Measurements from ENCODE around the gene GRIN2A. TPM values are rescaled to one million over a fixed set of nuclear protein-coding genes. Genes with fewer than 3 reads are reported as not detected.

The GRIN2A gene
- total RNA-seq, 1 experiment from 2014 or later, result not detected

GRCh38 chr16:9850817-9851216 is 331.4 kb downstream of the GRIN2A start:
- in situ Hi-C loops (cut with HindIII; ENCODE audit: low sequenced_read_pairs), result no loop called here

GRCh38 chr16:9849697-9850245 is 332.5 kb downstream of the GRIN2A start:
- peak; percentile 66 for DNase-seq (ENCODE audit: low spot score)
- in situ Hi-C loops (cut with HindIII; ENCODE audit: low sequenced_read_pairs), result no loop called here

More at GRCh38 chr16:9850817-9851216, 331.4 kb downstream of the GRIN2A start:
- DNase-seq (ENCODE audit: low spot score), result peak; percentile 58

DNA sequence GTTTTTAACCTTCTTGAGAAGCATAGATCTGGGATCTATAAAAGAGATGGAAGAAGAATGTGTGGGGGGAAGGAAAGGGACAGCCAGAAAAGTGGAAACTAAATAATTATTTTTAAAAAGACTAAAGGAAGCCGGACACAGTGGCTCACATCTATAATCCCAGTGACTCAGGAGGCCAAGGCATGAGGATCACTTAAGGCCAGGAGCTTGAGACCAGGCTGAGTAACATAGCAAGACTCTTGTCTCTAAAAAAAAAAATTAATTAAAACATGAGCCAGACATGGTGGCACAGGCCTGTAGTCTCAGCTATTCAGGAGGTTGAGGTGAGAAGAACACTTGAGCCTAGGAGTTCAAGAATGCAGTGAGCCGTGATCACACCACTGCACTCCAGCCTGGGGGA is 335.1 kb downstream of the GRIN2A start:
- no peak for DNase-seq (ENCODE audit: low spot score)
- in situ Hi-C loops (cut with HindIII; ENCODE audit: low sequenced_read_pairs), result no loop called here

DNA sequence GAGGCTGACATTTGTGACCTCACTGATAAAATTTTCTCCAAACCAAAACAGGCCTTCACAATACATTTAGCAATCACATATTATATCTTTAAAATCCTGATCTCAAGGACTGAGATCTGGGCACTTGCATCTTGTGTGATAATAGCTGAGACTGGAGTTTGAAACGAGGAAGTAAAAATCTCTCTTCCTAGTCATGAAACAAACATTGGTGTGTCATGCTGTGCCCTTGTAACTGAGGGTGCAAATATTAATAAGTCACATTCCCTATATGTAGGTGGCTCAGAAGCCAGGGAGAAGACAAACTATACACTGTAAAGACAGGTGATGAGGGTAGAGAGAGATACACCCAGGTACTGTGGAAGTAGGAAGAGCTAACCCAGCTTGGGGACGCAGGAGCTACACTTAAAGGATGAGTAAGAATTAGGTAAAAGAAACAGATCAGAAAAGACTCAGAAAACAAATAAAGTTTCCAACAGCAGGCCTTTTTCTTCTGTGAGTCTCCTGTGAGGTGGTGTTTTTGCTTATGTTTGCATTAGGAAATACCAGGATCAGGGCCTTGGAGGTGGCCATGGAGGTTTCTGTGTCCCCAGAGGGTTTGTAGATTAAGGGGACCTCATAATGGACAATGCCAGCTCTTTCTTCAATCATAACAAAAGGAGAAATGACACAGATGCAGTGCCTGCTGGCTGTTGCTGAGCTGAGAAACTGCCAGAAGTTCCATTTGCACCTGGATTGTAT is 335.7 kb downstream of the GRIN2A start:
- in situ Hi-C loops (cut with HindIII; ENCODE audit: low sequenced_read_pairs), result no loop called here
- no peak for DNase-seq (ENCODE audit: low spot score)

DNA sequence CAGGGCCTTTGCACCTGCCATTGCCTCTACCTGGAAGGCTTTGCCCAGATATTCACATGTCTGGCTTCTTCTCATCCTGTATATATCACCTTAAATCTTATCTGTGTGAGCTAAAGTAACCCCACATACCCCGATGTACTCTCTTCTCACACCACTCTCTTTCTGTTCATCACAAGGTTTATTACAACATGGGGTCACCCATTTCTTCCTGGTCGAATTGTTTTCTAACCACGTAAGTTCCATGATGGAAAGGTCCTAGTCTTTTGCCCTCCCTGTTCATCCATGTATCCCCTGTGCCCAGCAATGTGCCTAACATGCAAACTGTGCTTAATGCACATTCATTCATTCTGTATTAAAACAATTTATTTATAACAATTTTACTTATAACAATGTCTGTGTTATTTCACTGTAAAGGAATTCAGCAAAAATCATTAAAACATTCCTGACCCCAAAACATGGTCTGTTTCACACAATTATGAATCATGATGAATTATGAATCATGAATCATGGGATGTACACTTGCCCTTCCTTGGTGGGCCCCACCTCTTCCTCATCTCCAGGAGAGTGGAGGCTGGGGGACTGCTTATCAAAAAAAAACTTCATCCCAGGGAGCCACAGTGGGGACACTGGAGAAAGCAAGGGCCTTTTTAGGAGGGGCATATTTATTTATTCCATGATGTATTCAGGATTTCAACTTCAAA is 336.4 kb downstream of the GRIN2A start:
- in situ Hi-C loops (cut with HindIII; ENCODE audit: low sequenced_read_pairs), result no loop called here
- DNase-seq (ENCODE audit: low spot score), result no peak

DNA sequence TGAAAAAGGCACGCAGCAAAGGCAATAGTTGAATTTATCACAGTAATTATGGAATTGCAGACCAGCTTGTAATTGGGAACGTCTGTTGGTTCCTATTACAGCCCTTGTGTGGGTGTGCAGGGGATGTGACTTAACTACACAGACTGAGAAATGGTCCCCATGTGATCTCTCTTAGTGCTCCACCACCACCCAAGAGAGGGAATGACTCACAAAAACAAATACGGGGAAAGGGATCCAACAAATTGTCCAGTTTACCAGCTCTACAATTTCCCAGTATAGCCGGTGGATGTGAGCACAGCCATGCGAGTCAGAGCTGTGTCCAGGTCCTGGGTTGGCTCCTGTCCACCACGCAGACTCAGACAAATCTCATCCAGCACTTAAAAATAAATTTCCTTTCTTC is 337.9 kb downstream of the GRIN2A start:
- DNase-seq (ENCODE audit: low spot score), result no peak

GRCh38 chr16:9843424-9844018 is 338.7 kb downstream of the GRIN2A start:
- no peak for DNase-seq (ENCODE audit: low spot score)
- in situ Hi-C loops (cut with HindIII; ENCODE audit: low sequenced_read_pairs), result no loop called here

More for the DNA sequence above, 337.9 kb downstream of the GRIN2A start:
- in situ Hi-C loops (cut with HindIII; ENCODE audit: low sequenced_read_pairs), result no loop called here

DNA sequence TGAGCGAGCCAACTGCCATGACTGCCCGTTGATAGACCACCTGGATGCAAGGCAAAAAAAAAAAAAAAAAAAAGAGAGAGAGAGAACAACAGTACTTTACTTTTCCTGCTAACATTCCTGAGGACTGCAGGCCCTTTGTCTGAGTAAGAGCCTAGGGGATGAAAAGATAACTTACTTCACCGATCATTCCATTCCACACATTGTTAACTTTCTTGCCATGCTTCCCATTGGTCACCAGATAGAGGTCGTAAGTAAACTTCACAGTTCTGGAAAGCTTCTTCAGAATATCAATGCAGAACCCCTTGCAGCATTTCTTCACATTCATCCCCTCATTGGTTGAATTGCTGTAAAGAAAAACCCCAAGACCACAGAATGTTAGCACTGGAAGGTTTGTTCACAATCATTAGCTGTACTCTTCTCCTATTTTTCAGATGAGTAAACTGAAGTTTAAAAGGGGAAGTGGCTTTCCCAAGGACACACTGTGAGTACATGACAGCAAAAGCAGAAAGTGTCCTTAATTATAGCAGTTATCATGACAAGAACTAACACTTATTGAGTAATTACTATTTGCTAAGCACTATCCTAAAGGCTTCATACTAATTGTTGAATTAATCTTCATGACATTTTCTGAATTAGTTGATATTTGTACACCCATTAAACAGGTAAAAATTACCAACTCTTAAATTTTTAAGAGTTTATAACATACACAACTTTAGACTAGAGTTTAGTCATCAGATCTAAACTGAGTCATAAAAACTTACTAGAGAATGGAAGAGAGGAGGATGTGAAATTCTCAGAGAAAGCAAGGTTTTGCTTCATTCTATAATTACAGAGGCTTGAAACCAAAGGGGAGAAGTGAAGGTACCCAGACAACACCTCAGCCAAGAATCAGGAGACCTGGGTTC is 341.2 kb downstream of the GRIN2A start:
- in situ Hi-C loops (cut with HindIII; ENCODE audit: low sequenced_read_pairs), result no loop called here
- no peak for DNase-seq (ENCODE audit: low spot score)

- DNase-seq (ENCODE audit: low spot score), result no peak
- in situ Hi-C loops (cut with HindIII; ENCODE audit: low sequenced_read_pairs), result no loop called here
These were observed 344.7 kb downstream of the GRIN2A start for GRCh38 chr16:9837481-9837880.

- in situ Hi-C loops (cut with HindIII; ENCODE audit: low sequenced_read_pairs), result no loop called here
- no peak for DNase-seq (ENCODE audit: low spot score)
These were observed 346.0 kb downstream of the GRIN2A start for GRCh38 chr16:9836118-9836736.

DNA sequence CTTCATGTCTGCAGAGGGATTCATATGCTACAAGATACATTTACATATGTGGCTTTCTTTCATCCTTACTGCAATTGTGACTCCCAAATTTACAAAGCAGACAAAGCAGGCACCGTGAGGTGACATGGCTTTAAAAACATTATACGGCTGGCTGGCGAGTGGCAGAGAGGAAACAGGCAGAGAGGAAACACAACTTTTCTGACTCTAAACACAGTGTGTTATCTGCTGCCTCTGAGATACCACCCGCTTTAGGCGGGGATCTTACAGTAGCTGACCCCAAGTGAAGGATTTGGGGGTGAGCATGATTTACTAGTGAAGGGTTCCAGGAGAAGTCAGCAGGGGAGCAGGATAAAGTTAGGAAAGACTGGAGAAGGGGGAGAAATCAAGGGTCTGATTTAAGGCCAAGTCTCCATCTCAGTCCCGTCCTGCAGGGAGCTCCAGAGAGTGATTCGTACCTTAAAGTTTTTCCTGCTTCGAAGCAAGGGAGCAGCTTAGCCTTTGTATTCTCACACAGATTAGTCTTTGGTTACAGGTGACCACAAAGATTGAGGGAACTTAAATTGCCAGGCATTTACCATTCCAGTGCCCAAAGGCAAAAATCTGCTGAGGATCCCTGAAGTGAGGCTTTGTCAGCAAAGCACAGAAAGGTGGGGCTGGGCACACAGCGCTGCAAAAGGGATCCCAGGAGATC is 355.0 kb downstream of the GRIN2A start:
- in situ Hi-C loops (cut with HindIII; ENCODE audit: low sequenced_read_pairs), result no loop called here
- DNase-seq (ENCODE audit: low spot score), result no peak

GRCh38 chr16:9826656-9827055 is 355.6 kb downstream of the GRIN2A start:
- no peak for DNase-seq (ENCODE audit: low spot score)

GRCh38 chr16:9824200-9825068 is 357.8 kb downstream of the GRIN2A start:
- DNase-seq (ENCODE audit: low spot score), result no peak
- in situ Hi-C loops (cut with HindIII; ENCODE audit: low sequenced_read_pairs), result no loop called here

More at GRCh38 chr16:9826656-9827055, 355.6 kb downstream of the GRIN2A start:
- in situ Hi-C loops (cut with HindIII; ENCODE audit: low sequenced_read_pairs), result no loop called here

DNA sequence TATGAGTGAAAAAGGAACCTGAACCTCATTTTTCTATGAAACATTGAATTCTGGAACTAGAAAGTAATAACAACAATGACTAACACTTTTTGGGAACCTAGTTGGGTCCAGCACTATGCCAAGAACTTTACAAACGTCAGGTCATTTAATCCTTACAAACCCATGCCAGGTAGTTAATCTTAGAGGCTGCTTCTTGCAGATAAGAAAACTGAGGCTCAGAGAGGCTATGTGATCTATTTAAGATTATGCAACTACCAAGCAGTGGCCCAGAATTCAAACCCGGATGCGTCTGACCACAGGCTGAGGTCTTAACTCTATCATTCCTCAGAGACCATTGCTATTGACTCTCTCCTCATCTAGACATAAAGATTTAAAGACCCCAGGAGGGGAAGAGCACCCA is 358.7 kb downstream of the GRIN2A start:
- in situ Hi-C loops (cut with HindIII; ENCODE audit: low sequenced_read_pairs), result no loop called here
- DNase-seq (ENCODE audit: low spot score), result no peak

DNA sequence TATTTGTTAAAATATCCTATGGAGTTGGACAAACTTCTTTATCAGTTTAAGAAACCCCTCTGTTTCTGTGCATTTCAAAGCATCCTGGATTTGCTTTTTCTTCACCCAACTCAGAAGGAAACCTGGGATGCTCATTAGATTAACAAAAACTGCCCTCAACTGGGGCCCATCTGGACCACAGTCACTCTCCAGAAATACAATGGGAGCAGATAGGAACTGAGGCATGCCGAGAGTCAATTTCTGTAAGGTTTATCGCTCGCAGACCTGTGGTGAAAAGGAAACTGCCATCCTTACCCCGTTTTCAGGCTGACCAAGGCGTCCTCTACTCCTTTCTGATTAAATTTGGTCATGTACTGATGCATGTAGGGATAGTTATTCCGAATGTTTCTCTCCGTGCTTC is 360.3 kb downstream of the GRIN2A start:
- no peak for DNase-seq (ENCODE audit: low spot score)

GRCh38 chr16:9821331-9821730 is 360.9 kb downstream of the GRIN2A start:
- DNase-seq (ENCODE audit: low spot score), result no peak
- in situ Hi-C loops (cut with HindIII; ENCODE audit: low sequenced_read_pairs), result no loop called here

More for the DNA sequence above, 360.3 kb downstream of the GRIN2A start:
- in situ Hi-C loops (cut with HindIII; ENCODE audit: low sequenced_read_pairs), result no loop called here
